ENCODE data around the gene ARHGEF2.

The ARHGEF2 gene

GRCh38 chr1:155950829-155951228 lies 27.5 kb downstream of the ARHGEF2 start:
- H3K9me3 ChIP-seq (replicated peaks; ENCODE audit: low read length), result no peaks in the 10 kb centered on the region
- no peaks in the 10 kb centered on the region for H3K27me3 ChIP-seq (ENCODE audit: control insufficient read depth, insufficient read depth, low read length)
- H3K36me3 ChIP-seq (ENCODE audit: insufficient read depth, low read length), result peaks cover 87% of the 10 kb centered on the region
- no peak overlapping the region for H3K4me2 ChIP-seq (ENCODE audit: low read length)
- no peaks in the 10 kb centered on the region for H3K4me1 ChIP-seq (ENCODE audit: control insufficient read depth, insufficient read depth, low read length)
- H3K4me3 ChIP-seq (ENCODE audit: low read length), result no peak overlapping the region
- H3K9ac ChIP-seq (ENCODE audit: low read depth, low read length), result no peak overlapping the region

- peaks cover 67% of the 10 kb centered on the region for H3K36me3 ChIP-seq (ENCODE audit: insufficient read depth, low read length)
- no peaks in the 10 kb centered on the region for H3K9me3 ChIP-seq (replicated peaks; ENCODE audit: low read length)
- H3K4me1 ChIP-seq (ENCODE audit: control insufficient read depth, insufficient read depth, low read length), result no peaks in the 10 kb centered on the region
- no peak overlapping the region for H3K4me2 ChIP-seq (ENCODE audit: low read length)
- no peak overlapping the region for H3K9ac ChIP-seq (ENCODE audit: low read depth, low read length)
- no peaks in the 10 kb centered on the region for H3K27me3 ChIP-seq (ENCODE audit: control insufficient read depth, insufficient read depth, low read length)
- no peak overlapping the region for H3K4me3 ChIP-seq (ENCODE audit: low read length)
Observed at GRCh38 chr1:155947741-155948140, 30.6 kb downstream of the ARHGEF2 start.

- Histone ChIP-seq H3K4me1 (ENCODE audit: control insufficient read depth, insufficient read depth, low read length) (peaks cover 2% of the 10 kb centered on the region), H3K36me3 (ENCODE audit: insufficient read depth, low read length) (peaks cover 62% of the 10 kb centered on the region)
Observed at GRCh38 chr1:155947292-155947691, 31.1 kb downstream of the ARHGEF2 start.

GRCh38 chr1:155946633-155947219 lies 31.6 kb downstream of the ARHGEF2 start:
- H3K4me2 ChIP-seq (ENCODE audit: low read length), result no peak overlapping the region
- H3K4me1 ChIP-seq (ENCODE audit: control insufficient read depth, insufficient read depth, low read length), result peaks cover 7% of the 10 kb centered on the region
- H3K9ac ChIP-seq (ENCODE audit: low read depth, low read length), result no peak overlapping the region
- H3K27me3 ChIP-seq (ENCODE audit: control insufficient read depth, insufficient read depth, low read length), result no peaks in the 10 kb centered on the region
- no peak overlapping the region for H3K4me3 ChIP-seq (ENCODE audit: low read length)
- H3K9me3 ChIP-seq (replicated peaks; ENCODE audit: low read length), result no peaks in the 10 kb centered on the region
- H3K36me3 ChIP-seq (ENCODE audit: insufficient read depth, low read length), result peaks cover 56% of the 10 kb centered on the region

More at GRCh38 chr1:155947292-155947691, 31.1 kb downstream of the ARHGEF2 start:
- no peak overlapping the region for H3K9ac ChIP-seq (ENCODE audit: low read depth, low read length)
- no peaks in the 10 kb centered on the region for H3K9me3 ChIP-seq (replicated peaks; ENCODE audit: low read length)
- H3K27me3 ChIP-seq (ENCODE audit: control insufficient read depth, insufficient read depth, low read length), result no peaks in the 10 kb centered on the region
- H3K4me3 ChIP-seq (ENCODE audit: low read length), result no peak overlapping the region
- no peak overlapping the region for H3K4me2 ChIP-seq (ENCODE audit: low read length)

GRCh38 chr1:155944444-155944799 lies 33.9 kb downstream of the ARHGEF2 start:
- Histone ChIP-seq H3K4me1 (ENCODE audit: control insufficient read depth, insufficient read depth, low read length) (peaks cover 23% of the 10 kb centered on the region), H3K9ac (ENCODE audit: low read depth, low read length) (no peak overlapping the region), H3K4me3 (ENCODE audit: low read length) (no peak overlapping the region), H3K4me2 (ENCODE audit: low read length) (no peak overlapping the region), H3K9me3 (replicated peaks; ENCODE audit: low read length) (no peaks in the 10 kb centered on the region), H3K36me3 (ENCODE audit: insufficient read depth, low read length) (peaks cover 37% of the 10 kb centered on the region), H3K27me3 (ENCODE audit: control insufficient read depth, insufficient read depth, low read length) (no peaks in the 10 kb centered on the region)

- Histone ChIP-seq H3K9ac (ENCODE audit: low read depth, low read length) (no peak overlapping the region), H3K4me1 (ENCODE audit: control insufficient read depth, insufficient read depth, low read length) (peaks cover 23% of the 10 kb centered on the region), H3K9me3 (replicated peaks; ENCODE audit: low read length) (no peaks in the 10 kb centered on the region), H3K4me3 (ENCODE audit: low read length) (no peak overlapping the region), H3K27me3 (ENCODE audit: control insufficient read depth, insufficient read depth, low read length) (no peaks in the 10 kb centered on the region), H3K36me3 (ENCODE audit: insufficient read depth, low read length) (peaks cover 23% of the 10 kb centered on the region), H3K4me2 (ENCODE audit: low read length) (no peak overlapping the region)
Observed at GRCh38 chr1:155942578-155943141, 35.7 kb downstream of the ARHGEF2 start.

- Histone ChIP-seq H3K9ac (ENCODE audit: low read depth, low read length) (no peak overlapping the region), H3K27me3 (ENCODE audit: control insufficient read depth, insufficient read depth, low read length) (no peaks in the 10 kb centered on the region), H3K36me3 (ENCODE audit: insufficient read depth, low read length) (peaks cover 16% of the 10 kb centered on the region), H3K9me3 (replicated peaks; ENCODE audit: low read length) (no peaks in the 10 kb centered on the region), H3K4me1 (ENCODE audit: control insufficient read depth, insufficient read depth, low read length) (peaks cover 23% of the 10 kb centered on the region), H3K4me2 (ENCODE audit: low read length) (peak overlapping the region; percentile 19), H3K4me3 (ENCODE audit: low read length) (no peak overlapping the region)
Observed at GRCh38 chr1:155941845-155942531, 36.4 kb downstream of the ARHGEF2 start.

- Histone ChIP-seq H3K9me3 (replicated peaks; ENCODE audit: low read length) (no peaks in the 10 kb centered on the region), H3K4me3 (ENCODE audit: low read length) (no peak within 1 kb of the TSS), H3K4me1 (ENCODE audit: control insufficient read depth, insufficient read depth, low read length) (peaks cover 23% of the 10 kb centered on the region), H3K4me2 (ENCODE audit: low read length) (peak within 1 kb of the TSS; percentile 19), H3K36me3 (ENCODE audit: insufficient read depth, low read length) (peaks cover 8% of the 10 kb centered on the region), H3K27me3 (ENCODE audit: control insufficient read depth, insufficient read depth, low read length) (no peaks in the 10 kb centered on the region), H3K9ac (ENCODE audit: low read depth, low read length) (no peak within 1 kb of the TSS)
Observed at GRCh38 chr1:155940993-155941844, 37.1 kb downstream of the ARHGEF2 start, which contains the start of gene RXFP4. Gene RXFP4 (plus strand): TSS chr1:155941638. CDS start chr1:155941710, 72 bp downstream.

- Histone ChIP-seq H3K9me3 (replicated peaks; ENCODE audit: low read length) (no peaks in the 10 kb centered on the region), H3K9ac (ENCODE audit: low read depth, low read length) (no peak overlapping the region), H3K27me3 (ENCODE audit: control insufficient read depth, insufficient read depth, low read length) (no peaks in the 10 kb centered on the region), H3K4me2 (ENCODE audit: low read length) (no peak overlapping the region), H3K36me3 (ENCODE audit: insufficient read depth, low read length) (peaks cover 3% of the 10 kb centered on the region), H3K4me3 (ENCODE audit: low read length) (no peak overlapping the region), H3K4me1 (ENCODE audit: control insufficient read depth, insufficient read depth, low read length) (peaks cover 23% of the 10 kb centered on the region)
Observed at GRCh38 chr1:155940482-155940992, 37.8 kb downstream of the ARHGEF2 start.

GRCh38 chr1:155938220-155938627 lies 40.1 kb downstream of the ARHGEF2 start:
- H3K4me3 ChIP-seq (ENCODE audit: low read length), result no peak overlapping the region

More at GRCh38 chr1:155938220-155938627, 40.1 kb downstream of the ARHGEF2 start:
- no peaks in the 10 kb centered on the region for H3K9me3 ChIP-seq (replicated peaks; ENCODE audit: low read length)
- H3K36me3 ChIP-seq (ENCODE audit: insufficient read depth, low read length), result peaks cover 3% of the 10 kb centered on the region
- no peak overlapping the region for H3K9ac ChIP-seq (ENCODE audit: low read depth, low read length)
- no peak overlapping the region for H3K4me2 ChIP-seq (ENCODE audit: low read length)
- H3K4me1 ChIP-seq (ENCODE audit: control insufficient read depth, insufficient read depth, low read length), result peaks cover 26% of the 10 kb centered on the region
- H3K27me3 ChIP-seq (ENCODE audit: control insufficient read depth, insufficient read depth, low read length), result no peaks in the 10 kb centered on the region

Measured in skeletal muscle satellite cell (primary cell).